ENCODE data around the gene HDGFL2. TPM values are rescaled to one million over a fixed set of nuclear protein-coding genes. Genes with fewer than 3 reads are reported as not detected.

The HDGFL2 gene
- total and polyA plus RNA-seq, 7 experiments from 2014 or later, result 14.0 to 64.6 (median 31.5) TPM

GRCh38 chr19:4444765-4445741 is 27.0 kb upstream of the HDGFL2 start:
- Histone ChIP-seq H3K4me1 (ENCODE audit: control insufficient read depth in 2 of 2, insufficient read depth in 2 of 2, low read length in 2 of 2) (no peaks in the 10 kb centered on the region), H3K27me3 (ENCODE audit: control insufficient read depth in 2 of 2, insufficient read depth in 2 of 2, low read length in 2 of 2) (no peaks in the 10 kb centered on the region), H3K36me3 (ENCODE audit: control insufficient read depth in 2 of 3, insufficient read depth in 3 of 3, low read length in 3 of 3) (peaks cover 0 to 59% (median 16%) of the 10 kb centered on the region in 3 experiments), H3K4me3 (ENCODE audit: low read length) (no peak overlapping the region), H3K9me3 (ENCODE audit: control insufficient read depth in 2 of 3, low read length in 3 of 3) (no peaks in the 10 kb centered on the region), H3K27ac (ENCODE audit: low read depth, low read length) (no peak overlapping the region)
- no peaks in the 10 kb centered on the region for H3K27me3 Mint-ChIP-seq
- H3K4me1 Mint-ChIP-seq, result peaks cover 0 to 5% (median 0%) of the 10 kb centered on the region in 7 donors
- ATAC-seq (no peak), DNase-seq (no peak)
- H3K36me3 Mint-ChIP-seq, result peaks cover 0 to 7% (median 0%) of the 10 kb centered on the region in 5 donors
- intact Hi-C loops (cut with micrococcal nuclease), result no loop called here
- ChIA-PET CTCF (no interaction called here), POLR2A (interaction anchor here (0.7 kb wide), 1 partner anchor 98 kb away, joined by 3 read pairs; no protein-coding TSS in a partner anchor)
- no peaks in the 10 kb centered on the region for H3K9me3 Mint-ChIP-seq
- H3K4me3 Mint-ChIP-seq, result peak overlapping the region in 1 of 10 donors; percentile 58
- peak overlapping the region in 1 of 9 donors; percentile 25 for H3K27ac Mint-ChIP-seq

- ATAC-seq, result no peak
- no peak for DNase-seq
- H3K27ac ChIP-seq (ENCODE audit: low read depth, low read length), result no peak overlapping the region
- intact Hi-C loops (cut with micrococcal nuclease), result no loop called here
- Mint-ChIP-seq H3K9me3 (no peaks in the 10 kb centered on the region), H3K27me3 (no peaks in the 10 kb centered on the region), H3K4me1 (peaks cover 0 to 5% (median 0%) of the 10 kb centered on the region in 7 donors), H3K27ac (no peak overlapping the region), H3K36me3 (peaks cover 0 to 8% (median 3%) of the 10 kb centered on the region in 5 donors), H3K4me3 (no peak overlapping the region)
- no peaks in the 10 kb centered on the region for H3K9me3 ChIP-seq (ENCODE audit: control insufficient read depth in 2 of 3, low read length in 3 of 3)
- H3K36me3 ChIP-seq (ENCODE audit: control insufficient read depth in 2 of 3, insufficient read depth in 3 of 3, low read length in 3 of 3), result peaks cover 0 to 68% (median 16%) of the 10 kb centered on the region in 3 experiments
- H3K27me3 ChIP-seq (ENCODE audit: control insufficient read depth in 2 of 2, insufficient read depth in 2 of 2, low read length in 2 of 2), result no peaks in the 10 kb centered on the region
- ChIA-PET POLR2A (no interaction called here), CTCF (no interaction called here)
- H3K4me3 ChIP-seq (ENCODE audit: low read length), result no peak overlapping the region
- H3K4me1 ChIP-seq (ENCODE audit: control insufficient read depth in 2 of 2, insufficient read depth in 2 of 2, low read length in 2 of 2), result no peaks in the 10 kb centered on the region
Observed at GRCh38 chr19:4445963-4446703, 26.0 kb upstream of the HDGFL2 start.

- ChIA-PET POLR2A (no interaction called here), CTCF (no interaction called here)
- ATAC-seq, result no peak
- Mint-ChIP-seq H3K36me3 (peaks cover 0 to 8% (median 3%) of the 10 kb centered on the region in 5 donors), H3K9me3 (no peaks in the 10 kb centered on the region), H3K4me1 (peaks cover 0 to 5% (median 0%) of the 10 kb centered on the region in 7 donors), H3K27ac (no peak overlapping the region), H3K4me3 (no peak overlapping the region), H3K27me3 (no peaks in the 10 kb centered on the region)
- intact Hi-C loops (cut with micrococcal nuclease), result no loop called here
- H3K4me3 ChIP-seq (ENCODE audit: low read length), result no peak overlapping the region
- peaks cover 0 to 74% (median 16%) of the 10 kb centered on the region in 3 experiments for H3K36me3 ChIP-seq (ENCODE audit: control insufficient read depth in 2 of 3, insufficient read depth in 3 of 3, low read length in 3 of 3)
- H3K9me3 ChIP-seq (ENCODE audit: control insufficient read depth in 2 of 3, low read length in 3 of 3), result no peaks in the 10 kb centered on the region
- no peaks in the 10 kb centered on the region for H3K27me3 ChIP-seq (ENCODE audit: control insufficient read depth in 2 of 2, insufficient read depth in 2 of 2, low read length in 2 of 2)
- no peak for DNase-seq
- no peaks in the 10 kb centered on the region for H3K4me1 ChIP-seq (ENCODE audit: control insufficient read depth in 2 of 2, insufficient read depth in 2 of 2, low read length in 2 of 2)
- no peak overlapping the region for H3K27ac ChIP-seq (ENCODE audit: low read depth, low read length)
Observed at GRCh38 chr19:4446704-4447200, 25.3 kb upstream of the HDGFL2 start.

- ChIA-PET CTCF (no interaction called here), POLR2A (no interaction called here)
- peaks cover 0 to 8% (median 3%) of the 10 kb centered on the region in 5 donors for H3K36me3 Mint-ChIP-seq
- H3K4me1 ChIP-seq (ENCODE audit: control insufficient read depth in 2 of 2, insufficient read depth in 2 of 2, low read length in 2 of 2), result no peaks in the 10 kb centered on the region
- no peaks in the 10 kb centered on the region for H3K4me1 Mint-ChIP-seq
- no peaks in the 10 kb centered on the region for H3K9me3 Mint-ChIP-seq
- no peak for ATAC-seq
- no peak overlapping the region for H3K27ac Mint-ChIP-seq
- no peaks in the 10 kb centered on the region for H3K27me3 ChIP-seq (ENCODE audit: control insufficient read depth in 2 of 2, insufficient read depth in 2 of 2, low read length in 2 of 2)
- no peak overlapping the region for H3K4me3 ChIP-seq (ENCODE audit: low read length)
- no peaks in the 10 kb centered on the region for H3K27me3 Mint-ChIP-seq
- peaks cover 0 to 82% (median 21%) of the 10 kb centered on the region in 3 experiments for H3K36me3 ChIP-seq (ENCODE audit: control insufficient read depth in 2 of 3, insufficient read depth in 3 of 3, low read length in 3 of 3)
- H3K27ac ChIP-seq (ENCODE audit: low read depth, low read length), result no peak overlapping the region
- no peaks in the 10 kb centered on the region for H3K9me3 ChIP-seq (ENCODE audit: control insufficient read depth in 2 of 3, low read length in 3 of 3)
- intact Hi-C loops (cut with micrococcal nuclease), result no loop called here
- H3K4me3 Mint-ChIP-seq, result no peak overlapping the region
- DNase-seq, result no peak
Observed at GRCh38 chr19:4447327-4448146, 24.6 kb upstream of the HDGFL2 start.

- no peaks in the 10 kb centered on the region for H3K4me1 Mint-ChIP-seq
- H3K27ac Mint-ChIP-seq, result no peak overlapping the region
- no peaks in the 10 kb centered on the region for H3K27me3 Mint-ChIP-seq
- ATAC-seq (no peak), DNase-seq (no peak)
- Histone ChIP-seq H3K27me3 (ENCODE audit: control insufficient read depth in 2 of 2, insufficient read depth in 2 of 2, low read length in 2 of 2) (no peaks in the 10 kb centered on the region), H3K9me3 (ENCODE audit: control insufficient read depth in 2 of 3, low read length in 3 of 3) (no peaks in the 10 kb centered on the region), H3K4me1 (ENCODE audit: control insufficient read depth in 2 of 2, insufficient read depth in 2 of 2, low read length in 2 of 2) (no peaks in the 10 kb centered on the region), H3K27ac (ENCODE audit: low read depth, low read length) (no peak overlapping the region), H3K36me3 (ENCODE audit: control insufficient read depth in 2 of 3, insufficient read depth in 3 of 3, low read length in 3 of 3) (peaks cover 0 to 90% (median 21%) of the 10 kb centered on the region in 3 experiments), H3K4me3 (ENCODE audit: low read length) (no peak overlapping the region)
- intact Hi-C loops (cut with micrococcal nuclease), result no loop called here
- ChIA-PET CTCF (no interaction called here), POLR2A (interaction anchor here (0.6 kb wide), 1 partner anchor 457 kb away, joined by 6 read pairs; no protein-coding TSS in a partner anchor)
- peaks cover 0 to 11% (median 3%) of the 10 kb centered on the region in 5 donors for H3K36me3 Mint-ChIP-seq
- no peaks in the 10 kb centered on the region for H3K9me3 Mint-ChIP-seq
- H3K4me3 Mint-ChIP-seq, result no peak overlapping the region
Observed at GRCh38 chr19:4448147-4448985, 23.7 kb upstream of the HDGFL2 start.

Measured in naive thymus-derived CD4-positive, alpha-beta T cell (primary cell).